Measurements from ENCODE around the gene UHMK1.

DNA sequence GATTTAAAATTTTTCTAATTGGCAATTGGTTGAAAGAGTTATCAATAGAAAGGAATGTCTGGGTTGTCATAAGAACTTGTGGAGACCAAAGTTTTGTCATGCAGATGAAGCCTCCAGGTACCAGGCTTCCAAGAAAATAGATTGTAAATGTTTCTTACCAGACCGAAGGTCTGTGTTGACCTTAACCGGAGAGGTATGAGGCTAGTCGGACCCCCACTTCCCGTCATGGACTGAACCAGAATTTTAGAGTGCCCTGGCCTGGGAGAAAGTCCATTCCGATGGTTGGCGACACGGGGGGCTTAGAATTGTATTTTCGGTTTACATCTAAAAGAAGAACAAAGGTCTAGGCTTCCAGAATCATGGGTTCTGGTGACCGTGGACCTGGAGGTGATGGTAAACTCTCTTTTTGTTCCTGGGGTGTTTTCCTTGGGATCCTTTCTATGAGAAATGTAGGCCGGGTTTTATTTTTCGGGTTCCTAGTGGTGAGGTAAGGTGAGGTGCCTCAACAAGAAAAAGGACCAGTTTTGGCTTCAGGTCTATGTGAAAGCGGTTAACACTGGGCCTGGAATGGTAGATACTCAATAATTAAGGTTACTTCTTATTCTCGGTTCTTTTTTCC, 405 bp upstream of the UHMK1 start:
- TF ChIP-seq, protein P1, sequence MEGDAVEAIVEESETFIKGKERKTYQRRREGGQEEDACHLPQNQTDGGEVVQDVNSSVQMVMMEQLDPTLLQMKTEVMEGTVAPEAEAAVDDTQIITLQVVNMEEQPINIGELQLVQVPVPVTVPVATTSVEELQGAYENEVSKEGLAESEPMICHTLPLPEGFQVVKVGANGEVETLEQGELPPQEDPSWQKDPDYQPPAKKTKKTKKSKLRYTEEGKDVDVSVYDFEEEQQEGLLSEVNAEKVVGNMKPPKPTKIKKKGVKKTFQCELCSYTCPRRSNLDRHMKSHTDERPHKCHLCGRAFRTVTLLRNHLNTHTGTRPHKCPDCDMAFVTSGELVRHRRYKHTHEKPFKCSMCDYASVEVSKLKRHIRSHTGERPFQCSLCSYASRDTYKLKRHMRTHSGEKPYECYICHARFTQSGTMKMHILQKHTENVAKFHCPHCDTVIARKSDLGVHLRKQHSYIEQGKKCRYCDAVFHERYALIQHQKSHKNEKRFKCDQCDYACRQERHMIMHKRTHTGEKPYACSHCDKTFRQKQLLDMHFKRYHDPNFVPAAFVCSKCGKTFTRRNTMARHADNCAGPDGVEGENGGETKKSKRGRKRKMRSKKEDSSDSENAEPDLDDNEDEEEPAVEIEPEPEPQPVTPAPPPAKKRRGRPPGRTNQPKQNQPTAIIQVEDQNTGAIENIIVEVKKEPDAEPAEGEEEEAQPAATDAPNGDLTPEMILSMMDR (IDR thresholded peaks at IDR 0.05; ENCODE audit: poor library complexity) = no peak
- TF ChIP-seq EZH2 (IDR thresholded peaks at IDR 0.05; ENCODE audit: borderline replicate concordance) = no peak
